ENCODE measurements around the gene CAMK2G.
"Not testable (repeated sequence)": the region's sequence is repeated elsewhere in the genome, so short reads cannot be mapped to it uniquely, and the experiment has no call there.

Gene CAMK2G

GRCh38 chr10:73841061-73841421 is 33.3 kb downstream of the CAMK2G start:
- no peak for DNase-seq (ENCODE audit: low read depth in 3 of 3, low spot score in 1 of 3)

GRCh38 chr10:73840403-73841060 is 33.8 kb downstream of the CAMK2G start:
- DNase-seq (ENCODE audit: low read depth in 3 of 3, low spot score in 1 of 3): no peak

DNA sequence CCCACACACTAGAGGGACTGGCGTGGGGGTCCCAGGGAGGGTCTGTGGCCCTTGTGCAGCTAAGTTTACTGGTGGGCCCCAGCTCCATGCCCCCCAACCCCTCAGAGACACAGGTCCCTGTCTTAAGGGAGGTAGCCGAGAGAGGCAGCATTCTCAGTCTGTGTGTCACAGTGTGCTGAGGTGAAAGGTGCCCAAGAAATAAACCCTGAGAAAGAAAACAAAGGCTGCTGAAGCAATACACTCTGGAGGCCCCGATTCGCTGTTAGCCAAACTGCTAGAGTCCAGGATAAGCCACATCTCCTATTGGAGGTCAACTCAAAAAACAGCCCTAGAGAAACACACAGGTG is 34.3 kb downstream of the CAMK2G start:
- DNase-seq (ENCODE audit: low read depth in 3 of 3, low spot score in 1 of 3): no peak

DNA sequence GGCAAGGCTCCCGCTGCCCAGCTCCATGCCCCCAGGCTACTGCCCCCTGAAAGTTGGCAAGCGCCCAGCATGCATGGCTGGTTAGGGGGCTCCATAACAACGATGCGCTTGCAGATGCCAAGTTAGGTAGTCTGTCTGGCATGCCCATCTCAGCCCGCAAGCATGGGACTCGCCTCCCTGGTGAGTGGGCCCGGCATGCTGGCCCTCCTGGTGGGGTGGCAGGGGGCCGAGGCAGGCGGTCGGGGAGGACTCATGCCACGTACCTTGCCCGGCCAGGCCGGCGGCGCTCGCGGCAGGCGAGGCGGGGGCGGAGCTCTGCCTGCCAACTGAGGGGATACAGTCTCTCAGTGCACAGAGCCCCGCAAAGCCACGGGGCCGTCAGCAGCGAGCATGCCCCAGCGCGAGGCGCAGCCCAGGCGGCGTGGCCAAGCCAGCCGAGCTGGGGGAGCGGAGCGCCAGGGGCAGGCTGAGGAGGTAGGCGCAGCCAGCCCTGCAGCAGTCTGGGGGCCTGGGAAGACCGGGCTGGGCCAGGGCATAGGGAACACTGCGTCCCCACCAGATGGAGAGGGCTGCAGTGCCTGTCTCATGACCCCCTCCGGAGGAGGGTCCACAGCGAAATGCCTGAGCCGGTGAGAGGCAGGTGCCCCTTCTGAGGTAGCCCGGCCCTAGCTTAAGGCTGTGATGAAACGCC is 34.9 kb downstream of the CAMK2G start:
- no peak for DNase-seq (ENCODE audit: low read depth in 3 of 3, low spot score in 1 of 3)

- no peak for DNase-seq (ENCODE audit: low read depth in 3 of 3, low spot score in 1 of 3)
These were observed 35.5 kb downstream of the CAMK2G start for GRCh38 chr10:73838827-73839226.

DNA sequence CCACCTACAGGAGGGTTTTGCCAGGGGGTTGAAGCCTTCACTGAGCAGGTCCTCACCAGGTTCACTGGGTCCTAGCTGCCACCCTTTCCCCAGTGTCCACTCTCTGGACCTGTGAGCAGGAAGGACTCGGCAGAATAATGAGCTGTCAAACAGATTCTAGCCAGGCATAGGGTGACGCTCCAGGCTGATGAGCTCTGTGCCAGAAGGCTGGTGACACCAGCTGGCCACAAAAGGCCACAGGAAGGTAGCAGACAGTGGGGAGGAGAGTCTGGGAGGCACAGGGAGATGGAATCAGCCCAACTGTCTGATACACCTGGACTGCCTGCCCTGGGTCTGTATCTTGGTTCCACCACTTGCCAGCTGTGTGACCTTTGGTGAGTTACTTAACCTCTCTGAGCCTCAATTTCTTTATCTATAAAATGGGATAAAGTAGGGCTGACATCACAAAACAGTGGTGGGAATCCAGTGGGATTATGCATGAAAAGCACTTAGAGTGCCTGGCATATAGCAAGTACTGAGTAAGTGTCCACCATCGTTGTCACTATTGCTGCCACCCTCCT is 36.3 kb downstream of the CAMK2G start:
- DNase-seq (ENCODE audit: low read depth in 3 of 3, low spot score in 1 of 3): no peak

DNA sequence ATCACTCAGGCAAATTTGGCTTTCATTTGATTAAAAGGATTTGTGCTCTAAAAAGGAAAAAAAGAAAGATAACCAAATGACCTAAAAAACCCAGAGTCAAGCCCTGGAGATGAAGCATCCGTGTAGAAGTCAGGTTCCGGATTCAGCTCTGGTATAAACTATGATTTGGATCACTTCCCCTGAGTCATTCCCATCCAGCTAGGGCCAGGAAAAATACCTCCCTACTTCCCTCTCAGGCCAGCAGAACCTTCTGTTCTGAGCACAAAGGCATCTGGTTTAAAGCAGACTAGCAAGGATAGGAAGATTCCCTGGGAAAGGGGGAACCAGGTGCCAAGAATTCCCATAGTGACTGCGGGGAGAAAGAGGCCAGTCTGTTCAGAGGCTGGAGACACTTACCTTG is 37.3 kb downstream of the CAMK2G start:
- no peak for DNase-seq (ENCODE audit: low read depth in 3 of 3, low spot score in 1 of 3)

GRCh38 chr10:73836427-73836980 is 37.9 kb downstream of the CAMK2G start:
- DNase-seq (ENCODE audit: low read depth in 3 of 3, low spot score in 1 of 3): no peak

GRCh38 chr10:73829090-73829489 is 45.3 kb downstream of the CAMK2G start:
- not testable (repeated sequence) for DNase-seq (ENCODE audit: low read depth in 3 of 3, low spot score in 1 of 3)

DNA sequence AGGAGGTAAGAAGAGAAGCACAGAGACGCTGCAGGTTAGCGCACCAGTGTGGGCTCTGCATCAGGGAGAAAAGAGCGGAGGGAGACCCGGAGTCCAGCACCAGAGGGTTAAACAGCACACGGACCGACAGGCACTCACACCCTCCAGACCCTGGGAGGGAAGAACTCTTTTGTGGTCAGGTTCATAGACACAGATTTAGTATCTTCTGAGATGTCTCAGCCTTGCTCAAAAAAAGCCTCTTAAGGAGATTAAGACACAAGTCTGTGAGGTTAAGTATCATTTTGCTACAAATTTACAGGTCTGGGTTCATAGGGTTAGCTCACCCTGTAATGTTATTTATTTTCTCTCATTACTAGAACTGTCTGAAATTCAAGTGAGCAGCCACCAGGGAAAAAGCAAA is 46.2 kb downstream of the CAMK2G start:
- DNase-seq (ENCODE audit: low read depth in 3 of 3, low spot score in 1 of 3): no peak

DNA sequence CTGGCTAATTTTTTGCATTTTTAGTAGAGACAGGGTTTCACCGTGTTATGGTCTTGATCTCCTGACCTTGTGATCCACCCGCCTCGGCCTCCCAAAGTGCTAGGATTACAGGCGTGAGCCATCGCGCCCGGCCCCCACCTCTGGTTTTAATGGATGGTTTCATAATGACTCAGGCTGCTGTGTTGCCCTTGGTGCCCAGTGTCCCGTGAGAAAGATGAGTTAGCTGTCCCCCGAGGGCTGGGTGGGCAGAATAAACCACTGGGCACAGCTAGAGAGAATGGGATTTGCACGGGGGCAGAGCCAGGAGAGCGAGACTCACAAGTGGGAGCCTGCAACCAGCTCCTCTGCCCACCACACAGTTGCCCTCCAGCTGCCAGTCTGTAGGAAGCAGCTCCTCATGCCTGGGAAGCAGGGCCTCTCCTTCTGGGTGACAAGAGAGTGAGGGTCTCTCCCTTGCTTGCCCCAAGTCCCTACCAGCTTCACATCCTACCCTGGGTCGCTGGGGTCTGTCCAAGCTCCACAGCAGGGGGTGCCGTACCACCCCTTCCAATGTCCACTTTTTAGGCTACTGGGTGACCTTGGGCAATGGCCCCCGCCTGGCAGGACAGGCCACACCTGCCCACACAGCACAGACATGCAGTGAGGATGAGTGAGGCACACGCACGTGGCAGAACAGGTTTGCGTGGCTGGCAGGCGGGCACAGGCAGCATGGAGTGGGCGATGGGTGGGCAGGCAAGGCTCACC is 46.8 kb downstream of the CAMK2G start:
- no peak for DNase-seq (ENCODE audit: low read depth in 3 of 3, low spot score in 1 of 3)

DNA sequence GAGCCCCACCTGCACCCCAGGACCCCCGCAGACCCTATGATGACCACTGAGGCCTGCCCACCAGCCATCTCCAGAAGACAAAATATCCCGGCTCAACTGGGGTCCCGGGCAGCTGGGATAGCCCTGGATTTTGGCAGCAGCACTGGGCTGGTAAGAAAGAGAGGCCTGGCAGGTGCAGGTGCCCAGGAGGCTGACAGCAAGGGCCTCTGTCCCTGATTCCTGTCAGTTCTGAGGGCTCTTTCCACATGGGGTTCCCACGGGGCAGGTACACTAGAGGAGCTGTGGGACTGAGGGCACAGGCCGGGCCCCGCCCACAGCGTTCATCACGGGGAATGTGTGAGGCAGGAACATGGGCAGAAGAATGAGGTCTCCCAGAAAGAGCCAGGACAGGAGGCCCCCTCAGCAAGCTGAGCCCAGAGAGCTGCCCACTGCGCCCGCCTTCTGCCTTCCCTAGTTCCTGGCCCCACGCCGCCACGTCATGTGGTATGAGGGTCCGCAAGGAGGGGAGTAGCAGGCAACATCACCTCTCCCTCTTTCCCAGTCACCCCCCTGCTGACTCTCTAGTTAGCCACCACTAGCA is 50.1 kb downstream of the CAMK2G start:
- DNase-seq (ENCODE audit: low read depth in 3 of 3, low spot score in 1 of 3): no peak

GRCh38 chr10:73823391-73823790 is 51.0 kb downstream of the CAMK2G start:
- DNase-seq (ENCODE audit: low read depth in 3 of 3, low spot score in 1 of 3): no peak

DNA sequence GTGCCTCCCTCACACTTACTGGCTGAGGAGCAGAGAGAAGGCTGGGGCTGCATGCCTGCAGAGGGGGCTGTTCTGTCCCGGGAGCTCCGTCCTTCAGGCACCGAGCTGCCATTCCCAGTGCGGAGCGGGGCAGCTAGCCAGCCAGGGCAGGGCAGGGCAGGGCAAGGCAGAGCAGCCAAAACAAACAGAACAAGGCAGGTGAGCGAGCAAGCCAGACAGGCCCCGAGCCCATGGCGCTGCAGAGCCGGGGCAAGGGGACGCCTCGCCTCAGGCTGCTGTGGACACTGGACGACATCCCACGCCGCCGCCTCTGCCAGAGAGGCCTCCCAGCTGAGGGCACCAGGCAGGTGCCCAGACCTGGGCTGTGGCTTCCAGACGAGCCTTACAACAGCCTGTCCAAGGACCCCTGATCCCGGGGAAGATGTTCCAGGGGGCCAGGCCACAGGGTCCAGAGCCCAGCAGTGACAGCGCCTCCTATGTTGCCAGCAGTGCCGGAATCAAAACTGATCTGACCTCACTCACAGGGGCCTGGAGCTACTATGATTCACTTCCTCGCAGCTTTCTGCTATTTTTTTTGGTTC is 54.8 kb downstream of the CAMK2G start:
- no peak for DNase-seq (ENCODE audit: low read depth in 3 of 3, low spot score in 1 of 3)

- DNase-seq (ENCODE audit: low read depth in 3 of 3, low spot score in 1 of 3): no peak
These were observed 55.3 kb downstream of the CAMK2G start for GRCh38 chr10:73819081-73819480.

GRCh38 chr10:73818402-73818801 is 56.0 kb downstream of the CAMK2G start:
- DNase-seq (ENCODE audit: low read depth in 3 of 3, low spot score in 1 of 3): no peak

DNA sequence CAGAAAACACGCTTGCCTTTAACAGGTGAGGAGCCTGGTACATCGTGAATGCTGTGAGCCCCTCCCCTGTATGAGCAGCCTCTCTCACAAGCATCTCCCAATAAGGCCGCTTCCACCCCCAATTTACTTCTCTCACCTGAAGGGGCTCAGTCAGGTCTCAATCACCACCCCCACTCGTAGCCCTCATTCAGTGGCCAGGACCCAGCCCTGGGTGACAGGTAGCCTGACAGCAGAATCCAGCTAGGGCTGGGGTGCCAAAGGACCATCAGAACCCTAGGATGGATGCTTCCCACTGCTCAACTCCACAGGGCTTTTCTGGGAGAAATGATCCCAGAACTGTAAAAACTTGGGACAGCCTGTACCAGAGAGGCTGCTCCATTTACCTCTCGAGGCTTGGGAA is 56.5 kb downstream of the CAMK2G start:
- no peak for DNase-seq (ENCODE audit: low read depth in 3 of 3, low spot score in 1 of 3)

DNA sequence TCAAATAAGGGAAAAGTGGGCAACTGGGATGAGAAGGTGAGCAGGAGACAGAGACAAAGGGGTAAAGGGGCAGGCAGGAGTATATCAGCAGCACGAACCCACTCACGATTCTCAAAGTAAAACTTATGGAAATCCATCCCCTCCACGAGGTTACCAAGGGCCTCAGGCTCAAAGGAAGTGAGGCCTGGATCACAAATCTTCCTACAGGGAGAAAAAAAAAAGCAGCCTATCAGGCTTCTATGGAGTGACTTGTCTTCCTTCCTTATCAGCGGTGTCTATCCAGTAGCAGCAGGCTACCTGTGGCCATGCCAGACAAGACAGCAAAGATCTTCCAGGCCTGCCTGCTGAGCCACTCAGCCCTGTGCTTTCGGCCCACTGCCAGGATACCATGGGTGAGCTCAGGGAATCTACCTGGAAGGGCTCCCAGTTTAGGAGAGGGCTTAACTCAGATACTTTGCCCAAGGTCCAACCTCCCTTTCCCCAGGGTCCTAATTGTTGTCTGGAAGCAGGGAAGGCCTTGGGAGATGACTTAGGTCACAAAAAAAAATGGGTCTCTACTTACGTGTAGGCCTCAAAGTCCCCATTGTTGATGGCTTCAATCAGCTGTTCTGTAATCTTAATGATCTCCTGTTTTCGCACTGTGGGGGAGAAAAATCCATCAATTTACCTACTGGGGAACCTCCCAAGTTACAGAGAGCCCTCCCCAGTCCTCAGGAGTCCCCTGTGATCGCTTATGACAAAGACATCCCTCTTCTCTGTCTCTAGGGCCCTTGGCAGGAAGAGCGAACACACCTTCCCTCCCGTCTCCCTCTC is 57.2 kb downstream of the CAMK2G start:
- no peak for DNase-seq (ENCODE audit: low read depth in 3 of 3, low spot score in 1 of 3)

- DNase-seq (ENCODE audit: low read depth in 3 of 3, low spot score in 1 of 3): no peak
These were observed 58.7 kb downstream of the CAMK2G start for GRCh38 chr10:73815719-73816030.

DNA sequence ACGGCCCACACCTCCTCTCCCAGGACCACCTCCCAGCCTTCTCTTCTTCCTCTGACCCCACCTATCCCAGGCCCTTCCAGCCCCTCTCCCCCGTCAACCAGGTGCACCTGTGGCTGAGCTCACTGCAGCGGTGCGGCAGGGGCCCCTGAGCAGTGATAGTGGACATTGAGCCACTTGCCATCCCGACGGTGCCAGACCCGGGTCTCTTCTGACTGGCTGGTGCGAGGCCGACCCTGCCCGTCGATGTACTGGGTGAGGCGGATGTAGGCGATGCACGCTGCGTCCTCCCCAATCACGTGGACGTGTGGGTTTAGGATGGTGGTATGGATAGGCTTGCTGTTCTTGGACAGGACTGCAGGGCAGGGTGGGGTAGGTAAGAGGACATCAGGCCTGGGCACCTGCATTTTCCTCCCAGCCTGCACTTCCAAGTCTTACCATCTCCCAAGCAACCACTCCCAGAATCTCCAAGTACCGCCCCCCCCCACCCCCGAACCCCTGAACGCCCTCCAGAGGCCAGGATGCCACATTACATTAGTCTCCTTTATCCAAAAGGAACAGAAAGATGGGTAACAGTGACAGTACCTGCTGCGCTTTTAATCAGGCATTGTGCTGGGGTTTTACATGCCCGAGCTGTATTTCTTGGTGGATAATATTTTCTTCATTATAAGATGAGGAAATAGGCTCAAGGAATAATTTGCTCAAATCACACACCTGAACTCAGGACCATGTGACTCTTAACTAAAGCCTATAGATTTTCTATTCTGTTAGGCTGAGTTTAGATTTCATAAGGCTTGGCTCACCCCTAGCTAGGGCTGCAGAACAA is 59.2 kb downstream of the CAMK2G start:
- DNase-seq (ENCODE audit: low read depth in 3 of 3, low spot score in 1 of 3): no peak
